Measurements from ENCODE around the gene EVPLL.
"Not testable (repeated sequence)": the region's sequence is repeated elsewhere in the genome, so short reads cannot be mapped to it uniquely, and the experiment has no call there.

EVPLL gene

GRCh38 chr17:18425593-18425992 lies 48.0 kb downstream of the EVPLL start:
- not testable (repeated sequence) for FAIRE-seq

- FAIRE-seq, result not testable (repeated sequence)
Observed at GRCh38 chr17:18426639-18427038, 49.1 kb downstream of the EVPLL start.

- FAIRE-seq, result not testable (repeated sequence)
Observed at GRCh38 chr17:18432206-18432605, 54.6 kb downstream of the EVPLL start.

All from colon (tissue), 2 donors.